GM12878 (cell line): ENCODE data around the gene NRTN. TPM values are rescaled to one million over a fixed set of nuclear protein-coding genes. Genes with fewer than 3 reads are reported as not detected.

Experiments
- ATAC-seq: fragments of 200-7000 bp; cut with Tn5 transposase; 3 replicates; pipeline ENCODE4 v1.9.1; 2020; ENCODE audit warnings: mild to moderate bottlenecking, moderate library complexity
- BruUV-seq: library from RNA; stranded (reverse); fragments of 400-500 nt; replicated peaks from 2 replicates; lab custom pipeline; 2021; lab: Mats Ljungman, UMichigan
- CTCF ChIA-PET: fragments of 300-600 bp; sonication (Branson Sonifier 250); formaldehyde crosslinking; extraction: SDS; loops from one replicate; lab custom pipeline; 2021; ENCODE audit warnings: inconsistent platforms; lab: Yijun Ruan, JAX
- POLR2A ChIA-PET: fragments of 350-600 bp; formaldehyde crosslinking; extraction: SDS; loops from one replicate; lab custom pipeline; 2021; ENCODE audit warnings: inconsistent platforms; lab: Charles Lee
- RAD21 ChIA-PET: fragments of 300-600 bp; sonication (Branson Sonifier 250); formaldehyde crosslinking; loops from one replicate; lab custom pipeline; 2023; ENCODE audit warnings: antibody characterized with exemption; ENCODE audit not compliant: unreplicated experiment; lab: Charles Lee
- SMC1A ChIA-PET: fragments of 300-600 bp; sonication (Branson Sonifier 250); formaldehyde crosslinking; loops from one replicate; lab custom pipeline; 2023; ENCODE audit not compliant: unreplicated experiment, uncharacterized antibody; lab: Charles Lee
- DNase-seq: peaks from one replicate; pipeline ENCODE4 v3.0.0-alpha.2; 2011; ENCODE audit warnings: low read depth, low spot score
- FAIRE-seq: peaks from 3 replicates; lab custom pipeline; 2011; peaks lifted over from hg19 to GRCh38; lab: Jason Lieb, UNC
- H2AFZ ChIP-seq: 2 replicates; pipeline ENCODE4 v1.6.0; 2011; ENCODE audit warnings: low read depth, low read length, control low read depth; ENCODE audit not compliant: control insufficient read depth
- H3K27ac ChIP-seq: 2 replicates; pipeline ENCODE4 v1.5.1; 2011; ENCODE audit warnings: control low read depth; ENCODE audit not compliant: control insufficient read depth, insufficient read depth
- H3K27me3 ChIP-seq, 2 experiments: replicated peaks in 1 of 2; 2 replicates each; pipeline versions ENCODE4 v1.6.0 to v1.6.1; 2011; ENCODE audit warnings: low read length in 1 of 2; ENCODE audit not compliant: control insufficient read depth in 2 of 2, insufficient read depth in 2 of 2
- H3K36me3 ChIP-seq, 2 experiments: 2 replicates each; pipeline ENCODE4 v1.5.1; 2011; ENCODE audit warnings: low read length in 1 of 2; ENCODE audit not compliant: control insufficient read depth in 2 of 2, insufficient read depth in 2 of 2
- H3K4me1 ChIP-seq: 2 replicates; pipeline ENCODE4 v1.6.1; 2011; ENCODE audit warnings: mild to moderate bottlenecking, low read length, moderate library complexity, mixed read lengths; ENCODE audit not compliant: control insufficient read depth, insufficient read depth
- H3K4me2 ChIP-seq: 2 replicates; pipeline ENCODE4 v1.6.0; 2011; ENCODE audit warnings: control low read depth; ENCODE audit not compliant: control insufficient read depth, insufficient read depth
- H3K4me3 ChIP-seq: fragments of 200-600 bp; sonication (generic); 2 replicates; pipeline ENCODE4 v1.5.1; 2016
- H3K79me2 ChIP-seq: 2 replicates; pipeline ENCODE4 v1.6.0; 2011; ENCODE audit warnings: low read length; ENCODE audit not compliant: control insufficient read depth, insufficient read depth
- H3K9ac ChIP-seq: 2 replicates; pipeline ENCODE4 v1.8.0; 2011; ENCODE audit warnings: low read length, control low read depth, mixed read lengths; ENCODE audit not compliant: control insufficient read depth, insufficient read depth
- H3K9me3 ChIP-seq: replicated peaks from 3 replicates; pipeline ENCODE4 v1.5.1; 2011; ENCODE audit warnings: mild to moderate bottlenecking, low read length; ENCODE audit not compliant: control insufficient read depth, insufficient read depth
- H4K20me1 ChIP-seq: 2 replicates; pipeline ENCODE4 v1.6.0; 2011; ENCODE audit not compliant: control insufficient read depth, insufficient read depth
- ATF7 ChIP-seq: fragments of 450-650 bp; IDR thresholded peaks from 2 replicates; pipeline ENCODE4 v1.6.1; 2016; ENCODE audit warnings: low read depth, mild to moderate bottlenecking
- CTCF ChIP-seq, 3 experiments: IDR thresholded peaks in 2 of 3; conservative IDR thresholded peaks in 1 of 3; 2 replicates each; pipeline ENCODE4 v1.5.1; 2011; ENCODE audit warnings: low read depth in 3 of 3, low read length in 3 of 3, mild to moderate bottlenecking in 3 of 3, control low read depth in 2 of 3, moderate library complexity in 2 of 3, inconsistent platforms in 1 of 3, mixed read lengths in 1 of 3; ENCODE audit not compliant: control insufficient read depth in 2 of 3, insufficient read depth in 1 of 3; ENCODE audit errors: extremely low read depth in 1 of 3
- IRF3 ChIP-seq: fragments of 450-650 bp; IDR thresholded peaks from 2 replicates; pipeline ENCODE4 v1.6.1; 2014; ENCODE audit warnings: mild to moderate bottlenecking
- KLF5 ChIP-seq: fragments of 450-650 bp; IDR thresholded peaks from 2 replicates; pipeline ENCODE4 v1.6.1; 2014; ENCODE audit warnings: mild to moderate bottlenecking; ENCODE audit not compliant: partially characterized antibody
- SIN3A ChIP-seq: IDR thresholded peaks from 2 replicates; pipeline ENCODE4 v1.6.1; 2012; ENCODE audit warnings: low read depth, low read length, improper control_type of control experiment
- SRF ChIP-seq, 2 experiments: IDR thresholded peaks; 2 replicates each; pipeline ENCODE4 v1.6.1; 2011; ENCODE audit warnings: low read depth in 2 of 2, low read length in 2 of 2, mild to moderate bottlenecking in 1 of 2, moderate library complexity in 1 of 2
- TARDBP ChIP-seq: IDR thresholded peaks from 2 replicates; pipeline ENCODE4 v1.6.1; 2016; ENCODE audit warnings: borderline replicate concordance
- TCF12 ChIP-seq: IDR thresholded peaks from 2 replicates; pipeline ENCODE4 v1.6.1; 2011; ENCODE audit warnings: low read depth, mild to moderate bottlenecking, low read length
- USF2 ChIP-seq: IDR thresholded peaks from 2 replicates; pipeline ENCODE4 v1.6.1; 2011; ENCODE audit warnings: low read depth, low read length, improper control_type of control experiment, borderline replicate concordance
- YY1 ChIP-seq: IDR thresholded peaks from 2 replicates; pipeline ENCODE4 v1.6.1; 2011; ENCODE audit warnings: low read depth, mild to moderate bottlenecking, low read length
- WGBS: methylation state at CpG from one replicate; pipeline ENCODE4 v1.1.6; 2016; ENCODE audit warnings: low lambda C conversion rate; ENCODE audit not compliant: insufficient replicate concordance, insufficient coverage; ENCODE audit errors: missing lambda C conversion rate; 5-methylcytosine and 5-hydroxymethylcytosine counted together
- in situ Hi-C: fragments of 300-500 bp; cut with MboI; formaldehyde crosslinking; loops from 9 replicates; pipeline ENCODE4 v1.14.3; 2018; ENCODE audit warnings: mixed read lengths
- intact Hi-C: fragments of 100-400 bp; cut with micrococcal nuclease; formaldehyde crosslinking; loops from one replicate; pipeline ENCODE4 v1.14.2; 2022; ENCODE audit not compliant: unreplicated experiment
- polyA plus RNA-seq, 11 experiments: library from polyadenylated mRNA; depleted of rRNA in 4 of 11; unstranded in 6 of 11; stranded (reverse) in 5 of 11; fragments of >200 nt; fragmentation: Nextera tagmentation in 4 of 11; fragmentation: Illumina TruSeq in 1 of 11; extraction: Ambion mirVana in 4 of 11; extraction: Trizol in 1 of 11; gene quantifications; 1 replicate in 1 of 11; 2 replicates in 10 of 11; pipeline versions ENCODE4 v1.2.1 to v1.2.3, GENCODE V29; 2011 to 2016; ENCODE audit warnings: inconsistent platforms in 2 of 11, missing spikeins in 2 of 11, low read depth in 1 of 11
- total RNA-seq, 4 experiments: library from RNA; depleted of rRNA in 3 of 4; stranded (reverse); fragments of >200 nt in 3 of 4; fragmentation: Illumina TruSeq in 1 of 4; extraction: Trizol in 1 of 4; gene quantifications; 2 replicates each; pipeline versions ENCODE4 v1.2.1 to v1.2.3, GENCODE V29; 2013 to 2021
- TF ChIP-seq, protein P1 (sequence below): fragments of 450-650 bp; formaldehyde crosslinking; IDR thresholded peaks from 2 replicates; pipeline ENCODE4 v1.5.0; 2022; ENCODE audit warnings: mild to moderate bottlenecking, missing genetic modification characterization

NRTN gene
- total and polyA plus RNA-seq, 10 of the 15 experiments (the other 5 are each of a cell fraction or from before 2014, with no cell fraction given), result not detected

GRCh38 chr19:5877427-5877826 lies 72.6 kb downstream of the NRTN start:
- ATAC-seq (no peak), FAIRE-seq (no peak), DNase-seq (no peak)
- no peak overlapping the region for H3K4me3 ChIP-seq
- H3K4me2 ChIP-seq, result no peak overlapping the region
- POLR2A ChIA-PET, result no interaction called here
- H3K36me3 ChIP-seq, result no peaks in the 10 kb centered on the region
- RAD21 ChIA-PET, result no interaction called here
- 23% methylated on average over 8 of the region's 8 CpGs for WGBS
- SMC1A ChIA-PET, result no interaction called here
- no TSS peak for BruUV-seq
- no peak for TF ChIP-seq CTCF (IDR thresholded peaks at IDR 0.05 in 2 of 3, conservative IDR thresholded peaks at IDR 0.05 in 1 of 3; ENCODE audit: control insufficient read depth in 2 of 3, extremely low read depth in 1 of 3, insufficient read depth in 1 of 3, low read depth in 3 of 3, low read length in 3 of 3)
- TF ChIP-seq SIN3A, result no peak
- TF ChIP-seq, protein P1, sequence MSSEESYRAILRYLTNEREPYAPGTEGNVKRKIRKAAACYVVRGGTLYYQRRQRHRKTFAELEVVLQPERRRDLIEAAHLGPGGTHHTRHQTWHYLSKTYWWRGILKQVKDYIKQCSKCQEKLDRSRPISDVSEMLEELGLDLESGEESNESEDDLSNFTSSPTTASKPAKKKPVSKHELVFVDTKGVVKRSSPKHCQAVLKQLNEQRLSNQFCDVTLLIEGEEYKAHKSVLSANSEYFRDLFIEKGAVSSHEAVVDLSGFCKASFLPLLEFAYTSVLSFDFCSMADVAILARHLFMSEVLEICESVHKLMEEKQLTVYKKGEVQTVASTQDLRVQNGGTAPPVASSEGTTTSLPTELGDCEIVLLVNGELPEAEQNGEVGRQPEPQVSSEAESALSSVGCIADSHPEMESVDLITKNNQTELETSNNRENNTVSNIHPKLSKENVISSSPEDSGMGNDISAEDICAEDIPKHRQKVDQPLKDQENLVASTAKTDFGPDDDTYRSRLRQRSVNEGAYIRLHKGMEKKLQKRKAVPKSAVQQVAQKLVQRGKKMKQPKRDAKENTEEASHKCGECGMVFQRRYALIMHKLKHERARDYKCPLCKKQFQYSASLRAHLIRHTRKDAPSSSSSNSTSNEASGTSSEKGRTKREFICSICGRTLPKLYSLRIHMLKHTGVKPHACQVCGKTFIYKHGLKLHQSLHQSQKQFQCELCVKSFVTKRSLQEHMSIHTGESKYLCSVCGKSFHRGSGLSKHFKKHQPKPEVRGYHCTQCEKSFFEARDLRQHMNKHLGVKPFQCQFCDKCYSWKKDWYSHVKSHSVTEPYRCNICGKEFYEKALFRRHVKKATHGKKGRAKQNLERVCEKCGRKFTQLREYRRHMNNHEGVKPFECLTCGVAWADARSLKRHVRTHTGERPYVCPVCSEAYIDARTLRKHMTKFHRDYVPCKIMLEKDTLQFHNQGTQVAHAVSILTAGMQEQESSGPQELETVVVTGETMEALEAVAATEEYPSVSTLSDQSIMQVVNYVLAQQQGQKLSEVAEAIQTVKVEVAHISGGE (CRISPR knock-in tag), result no peak
- no peak for TF ChIP-seq USF2
- TF ChIP-seq YY1, result no peak
- TF ChIP-seq KLF5, result no peak
- no peak for TF ChIP-seq TARDBP
- TF ChIP-seq ATF7, result no peak
- TF ChIP-seq IRF3, result no peak
- no peak for TF ChIP-seq SRF (IDR thresholded peaks at IDR 0.05; ENCODE audit: low read depth in 2 of 2, low read length in 2 of 2)
- TF ChIP-seq TCF12, result no peak
- H3K27me3 ChIP-seq, result no peaks in the 10 kb centered on the region
- H4K20me1 ChIP-seq, result no peaks in the 10 kb centered on the region
- no peak overlapping the region for H2AFZ ChIP-seq
- H3K27ac ChIP-seq, result no peak overlapping the region
- H3K4me1 ChIP-seq, result no peaks in the 10 kb centered on the region
- no peaks in the 10 kb centered on the region for H3K79me2 ChIP-seq
- no peak overlapping the region for H3K9ac ChIP-seq
- intact Hi-C loops, result no loop called here
- CTCF ChIA-PET, result no interaction called here
- in situ Hi-C loops, result no loop called here
- no peaks in the 10 kb centered on the region for H3K9me3 ChIP-seq
